HepG2 (cell line): ENCODE data around the gene NPHS1. TPM values are rescaled to one million over a fixed set of nuclear protein-coding genes. Genes with fewer than 3 reads are reported as not detected.

Experiments used
- ARID2 ChIP-seq: sonication (generic); formaldehyde crosslinking; IDR thresholded peaks from 2 replicates; pipeline ENCODE4 v1.8.1; 2022; ENCODE audit warnings: mild to moderate bottlenecking, missing genetic modification reagents, borderline replicate concordance
- KMT2B ChIP-seq: IDR thresholded peaks from 2 replicates; pipeline ENCODE4 v1.6.1; 2016; ENCODE audit warnings: missing genetic modification reagents, missing compliant biosample characterization
- REXO4 ChIP-seq: sonication (generic); formaldehyde crosslinking; IDR thresholded peaks from 2 replicates; pipeline ENCODE4 v1.8.0; 2022; ENCODE audit warnings: missing genetic modification reagents, mild to moderate bottlenecking, borderline replicate concordance
- XBP1 ChIP-seq: sonication (generic); formaldehyde crosslinking; IDR thresholded peaks from 2 replicates; pipeline ENCODE4 v1.5.0; 2020; ENCODE audit warnings: missing genetic modification reagents
- ZIK1 ChIP-seq: sonication (generic); formaldehyde crosslinking; IDR thresholded peaks from 2 replicates; pipeline ENCODE4 v1.5.0; 2020; ENCODE audit warnings: mild to moderate bottlenecking, low read depth, missing genetic modification reagents, borderline replicate concordance
- ZNF17 ChIP-seq: sonication (generic); formaldehyde crosslinking; IDR thresholded peaks from 2 replicates; pipeline ENCODE4 v1.5.0; 2020; ENCODE audit warnings: mild to moderate bottlenecking, missing genetic modification reagents
- ZNF318 ChIP-seq: sonication (generic); formaldehyde crosslinking; IDR thresholded peaks from 2 replicates; pipeline ENCODE4 v1.4.0; 2020; ENCODE audit warnings: mild to moderate bottlenecking, missing genetic modification reagents
- ZNF333 ChIP-seq: sonication (generic); formaldehyde crosslinking; IDR thresholded peaks from 2 replicates; pipeline ENCODE4 v1.4.0; 2020; ENCODE audit warnings: mild to moderate bottlenecking, missing genetic modification reagents, borderline replicate concordance
- ZNF335 ChIP-seq: sonication (generic); formaldehyde crosslinking; IDR thresholded peaks from 2 replicates; pipeline ENCODE4 v1.4.0; 2020; ENCODE audit warnings: missing genetic modification reagents
- ZNF83 ChIP-seq: sonication (generic); formaldehyde crosslinking; IDR thresholded peaks from 2 replicates; pipeline ENCODE4 v1.4.0; 2020; ENCODE audit warnings: missing genetic modification reagents, mild to moderate bottlenecking, borderline replicate concordance
- ZNF879 ChIP-seq: sonication (generic); formaldehyde crosslinking; IDR thresholded peaks from 2 replicates; pipeline ENCODE4 v1.8.1; 2023; ENCODE audit warnings: missing genetic modification reagents
- polyA plus RNA-seq, 8 experiments: library from polyadenylated mRNA; depleted of rRNA in 3 of 8; stranded (reverse) in 7 of 8; unstranded in 1 of 8; fragments of >200 nt; fragmentation: Illumina TruSeq in 4 of 8; extraction: Trizol in 4 of 8; gene quantifications; 2 replicates each; pipeline versions ENCODE4 v1.2.1 to v1.2.3, GENCODE V29; 2011 to 2016; ENCODE audit warnings: low read depth in 4 of 8, missing spikeins in 1 of 8, mixed read lengths in 1 of 8; ENCODE audit not compliant: insufficient read depth in 1 of 8
- total RNA-seq, 5 experiments: library from RNA; depleted of rRNA; stranded (reverse); fragments of >200 nt; fragmentation: Illumina TruSeq; extraction: Trizol; gene quantifications; 2 replicates each; pipeline ENCODE4 v1.2.3, GENCODE V29; 2016; ENCODE audit warnings: low read depth in 1 of 5
- TF ChIP-seq, protein P1 (sequence below): sonication (generic); formaldehyde crosslinking; IDR thresholded peaks from 2 replicates; pipeline ENCODE4 v1.5.0; 2020; ENCODE audit warnings: mild to moderate bottlenecking, missing genetic modification reagents, borderline replicate concordance

The NPHS1 gene
- total and polyA plus RNA-seq, 2 of the 13 experiments (the other 11 are each of a cell fraction or from before 2014, with no cell fraction given), result not detected

DNA sequence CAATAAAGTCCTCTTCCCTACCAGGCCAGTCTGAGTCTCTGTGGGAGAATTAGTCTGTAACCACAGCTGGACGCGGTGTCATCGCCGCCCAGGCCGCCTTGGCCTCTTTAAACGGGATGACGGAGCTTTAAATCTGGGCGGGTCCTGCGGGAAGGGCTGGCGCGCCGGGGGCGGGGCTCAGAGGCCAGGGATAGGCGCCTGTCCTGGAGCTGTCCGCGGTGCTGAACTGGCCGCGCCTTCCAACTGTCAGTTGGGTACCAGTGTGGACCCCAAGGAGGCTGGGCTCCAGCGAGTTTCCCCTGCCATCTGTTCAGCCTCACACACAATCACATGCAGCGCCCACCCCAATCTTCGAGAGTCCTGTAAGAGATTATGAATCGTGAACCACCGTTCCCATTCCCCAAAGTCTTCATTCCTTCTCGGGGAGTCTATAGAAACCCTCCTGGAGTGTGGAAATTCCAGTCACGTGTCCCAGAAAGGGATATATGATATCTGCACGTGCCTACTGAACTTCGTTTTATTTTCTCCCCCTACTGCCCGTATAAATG is 27.5 kb upstream of the NPHS1 start (continued):
- TF ChIP-seq ZIK1 (CRISPR knock-in tag) (peak; percentile 74; the same call in 1 of the 2 replicates), ZNF879 (CRISPR knock-in tag) (peak; percentile 95), REXO4 (CRISPR knock-in tag) (no peak), ZNF17 (no peak), ZNF318 (CRISPR knock-in tag) (peak; percentile 81; the same call in 1 of the 2 replicates), ZNF335 (CRISPR knock-in tag) (peak; percentile 86), XBP1 (peak; percentile 72; the same call in 1 of the 2 replicates), ZNF333 (CRISPR knock-in tag) (peak; percentile 89; the same call in 1 of the 2 replicates), ZNF83 (0 out of 2 replicates have a peak, but pooled peaks have one; percentile 67), ARID2 (no peak), KMT2B (CRISPR knock-in tag) (peak; percentile 87)
- TF ChIP-seq, protein P1, sequence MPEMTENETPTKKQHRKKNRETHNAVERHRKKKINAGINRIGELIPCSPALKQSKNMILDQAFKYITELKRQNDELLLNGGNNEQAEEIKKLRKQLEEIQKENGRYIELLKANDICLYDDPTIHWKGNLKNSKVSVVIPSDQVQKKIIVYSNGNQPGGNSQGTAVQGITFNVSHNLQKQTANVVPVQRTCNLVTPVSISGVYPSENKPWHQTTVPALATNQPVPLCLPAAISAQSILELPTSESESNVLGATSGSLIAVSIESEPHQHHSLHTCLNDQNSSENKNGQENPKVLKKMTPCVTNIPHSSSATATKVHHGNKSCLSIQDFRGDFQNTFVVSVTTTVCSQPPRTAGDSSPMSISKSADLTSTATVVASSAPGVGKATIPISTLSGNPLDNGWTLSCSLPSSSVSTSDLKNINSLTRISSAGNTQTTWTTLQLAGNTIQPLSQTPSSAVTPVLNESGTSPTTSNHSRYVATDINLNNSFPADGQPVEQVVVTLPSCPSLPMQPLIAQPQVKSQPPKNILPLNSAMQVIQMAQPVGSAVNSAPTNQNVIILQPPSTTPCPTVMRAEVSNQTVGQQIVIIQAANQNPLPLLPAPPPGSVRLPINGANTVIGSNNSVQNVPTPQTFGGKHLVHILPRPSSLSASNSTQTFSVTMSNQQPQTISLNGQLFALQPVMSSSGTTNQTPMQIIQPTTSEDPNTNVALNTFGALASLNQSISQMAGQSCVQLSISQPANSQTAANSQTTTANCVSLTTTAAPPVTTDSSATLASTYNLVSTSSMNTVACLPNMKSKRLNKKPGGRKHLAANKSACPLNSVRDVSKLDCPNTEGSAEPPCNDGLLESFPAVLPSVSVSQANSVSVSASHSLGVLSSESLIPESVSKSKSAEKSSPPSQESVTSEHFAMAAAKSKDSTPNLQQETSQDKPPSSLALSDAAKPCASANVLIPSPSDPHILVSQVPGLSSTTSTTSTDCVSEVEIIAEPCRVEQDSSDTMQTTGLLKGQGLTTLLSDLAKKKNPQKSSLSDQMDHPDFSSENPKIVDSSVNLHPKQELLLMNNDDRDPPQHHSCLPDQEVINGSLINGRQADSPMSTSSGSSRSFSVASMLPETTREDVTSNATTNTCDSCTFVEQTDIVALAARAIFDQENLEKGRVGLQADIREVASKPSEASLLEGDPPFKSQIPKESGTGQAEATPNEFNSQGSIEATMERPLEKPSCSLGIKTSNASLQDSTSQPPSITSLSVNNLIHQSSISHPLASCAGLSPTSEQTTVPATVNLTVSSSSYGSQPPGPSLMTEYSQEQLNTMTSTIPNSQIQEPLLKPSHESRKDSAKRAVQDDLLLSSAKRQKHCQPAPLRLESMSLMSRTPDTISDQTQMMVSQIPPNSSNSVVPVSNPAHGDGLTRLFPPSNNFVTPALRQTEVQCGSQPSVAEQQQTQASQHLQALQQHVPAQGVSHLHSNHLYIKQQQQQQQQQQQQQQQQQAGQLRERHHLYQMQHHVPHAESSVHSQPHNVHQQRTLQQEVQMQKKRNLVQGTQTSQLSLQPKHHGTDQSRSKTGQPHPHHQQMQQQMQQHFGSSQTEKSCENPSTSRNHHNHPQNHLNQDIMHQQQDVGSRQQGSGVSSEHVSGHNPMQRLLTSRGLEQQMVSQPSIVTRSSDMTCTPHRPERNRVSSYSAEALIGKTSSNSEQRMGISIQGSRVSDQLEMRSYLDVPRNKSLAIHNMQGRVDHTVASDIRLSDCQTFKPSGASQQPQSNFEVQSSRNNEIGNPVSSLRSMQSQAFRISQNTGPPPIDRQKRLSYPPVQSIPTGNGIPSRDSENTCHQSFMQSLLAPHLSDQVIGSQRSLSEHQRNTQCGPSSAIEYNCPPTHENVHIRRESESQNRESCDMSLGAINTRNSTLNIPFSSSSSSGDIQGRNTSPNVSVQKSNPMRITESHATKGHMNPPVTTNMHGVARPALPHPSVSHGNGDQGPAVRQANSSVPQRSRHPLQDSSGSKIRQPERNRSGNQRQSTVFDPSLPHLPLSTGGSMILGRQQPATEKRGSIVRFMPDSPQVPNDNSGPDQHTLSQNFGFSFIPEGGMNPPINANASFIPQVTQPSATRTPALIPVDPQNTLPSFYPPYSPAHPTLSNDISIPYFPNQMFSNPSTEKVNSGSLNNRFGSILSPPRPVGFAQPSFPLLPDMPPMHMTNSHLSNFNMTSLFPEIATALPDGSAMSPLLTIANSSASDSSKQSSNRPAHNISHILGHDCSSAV (CRISPR knock-in tag), result no peak
